Loucy (cell line): ENCODE measurements around the gene FUT4.

Experiments used
- EZH2phosphoT487 ChIP-seq: fragments of 200-600 bp; IDR thresholded peaks from 2 replicates; pipeline ENCODE4 v1.6.1; 2018; ENCODE audit warnings: antibody characterized with exemption, mild to moderate bottlenecking, moderate library complexity, borderline replicate concordance
- TF ChIP-seq, protein P1 (sequence below): fragments of 200-600 bp; sonication (generic); conservative IDR thresholded peaks from 2 replicates; pipeline ENCODE4 v1.5.1; 2014; ENCODE audit warnings: mild to moderate bottlenecking, antibody characterized with exemption, low read length

DNA sequence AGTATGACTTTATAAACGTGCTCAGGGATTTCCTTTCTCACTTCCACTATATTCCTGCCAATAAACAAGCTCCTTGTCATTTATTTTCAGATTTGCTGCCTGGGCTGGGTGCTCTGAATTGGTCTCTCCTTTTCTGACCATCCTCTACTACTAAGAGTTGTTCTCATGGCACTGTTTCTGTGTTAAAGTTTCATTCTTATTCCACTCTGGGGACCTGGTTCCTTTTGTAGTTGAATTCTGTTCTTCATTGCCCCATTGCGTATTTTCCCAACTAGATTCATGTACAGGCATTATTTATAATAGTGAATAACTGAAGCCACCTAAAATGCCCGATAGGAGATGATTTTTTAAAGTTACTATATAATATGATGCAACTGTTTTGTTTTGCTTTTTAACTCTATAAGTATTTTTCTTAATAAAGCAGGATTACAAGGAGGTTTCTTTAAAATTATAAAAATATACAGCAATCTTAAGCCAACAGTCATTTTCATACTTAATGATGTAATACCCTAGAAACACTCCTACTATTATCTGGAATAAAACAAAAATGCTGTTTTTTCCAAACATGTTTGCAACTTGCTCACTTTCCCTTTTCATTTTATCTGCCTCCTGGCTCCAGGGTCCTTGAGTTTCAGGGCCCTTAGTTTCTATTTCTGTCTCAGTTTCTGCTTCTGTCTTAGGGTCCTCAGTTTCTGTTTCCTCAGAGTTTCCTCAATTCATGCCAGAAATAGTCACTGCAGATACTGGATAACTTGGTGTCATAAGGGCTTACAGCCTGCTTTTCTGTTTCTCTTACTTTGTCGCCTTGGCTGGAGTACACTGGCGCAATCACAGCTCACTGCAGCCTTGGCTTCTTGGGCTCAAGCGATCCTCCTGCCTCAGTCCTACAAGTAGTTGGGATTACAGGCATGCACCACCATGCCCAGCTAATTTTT is 9.8 kb upstream of the FUT4 start:
- TF ChIP-seq, protein P1, sequence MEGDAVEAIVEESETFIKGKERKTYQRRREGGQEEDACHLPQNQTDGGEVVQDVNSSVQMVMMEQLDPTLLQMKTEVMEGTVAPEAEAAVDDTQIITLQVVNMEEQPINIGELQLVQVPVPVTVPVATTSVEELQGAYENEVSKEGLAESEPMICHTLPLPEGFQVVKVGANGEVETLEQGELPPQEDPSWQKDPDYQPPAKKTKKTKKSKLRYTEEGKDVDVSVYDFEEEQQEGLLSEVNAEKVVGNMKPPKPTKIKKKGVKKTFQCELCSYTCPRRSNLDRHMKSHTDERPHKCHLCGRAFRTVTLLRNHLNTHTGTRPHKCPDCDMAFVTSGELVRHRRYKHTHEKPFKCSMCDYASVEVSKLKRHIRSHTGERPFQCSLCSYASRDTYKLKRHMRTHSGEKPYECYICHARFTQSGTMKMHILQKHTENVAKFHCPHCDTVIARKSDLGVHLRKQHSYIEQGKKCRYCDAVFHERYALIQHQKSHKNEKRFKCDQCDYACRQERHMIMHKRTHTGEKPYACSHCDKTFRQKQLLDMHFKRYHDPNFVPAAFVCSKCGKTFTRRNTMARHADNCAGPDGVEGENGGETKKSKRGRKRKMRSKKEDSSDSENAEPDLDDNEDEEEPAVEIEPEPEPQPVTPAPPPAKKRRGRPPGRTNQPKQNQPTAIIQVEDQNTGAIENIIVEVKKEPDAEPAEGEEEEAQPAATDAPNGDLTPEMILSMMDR, result no peak
- no peak for TF ChIP-seq EZH2phosphoT487
